GM12874 (cell line): Measurements from ENCODE around the gene ACSS2.

Source experiments
- CTCF ChIP-seq: IDR thresholded peaks from 2 replicates; pipeline ENCODE4 v1.5.1; 2011; ENCODE audit warnings: low read depth, mild to moderate bottlenecking, control low read depth, low read length, moderate library complexity; ENCODE audit not compliant: insufficient read depth

ACSS2 gene

GRCh38 chr20:34876406-34877282 lies at the start of gene ACSS2:
TSS of gene ACSS2 (plus strand) at chr20:34876612. CDS start at chr20:34876646, 34 bp downstream.
- no peak for TF ChIP-seq CTCF

- TF ChIP-seq CTCF = no peak
Observed at GRCh38 chr20:34829191-34829590, 47.2 kb upstream of the ACSS2 start.

GRCh38 chr20:34831936-34832335 lies 44.5 kb upstream of the ACSS2 start:
- TF ChIP-seq CTCF = no peak

- no peak for TF ChIP-seq CTCF
Observed at GRCh38 chr20:34834459-34834893, 41.9 kb upstream of the ACSS2 start.

- no peak for TF ChIP-seq CTCF
Observed at GRCh38 chr20:34842143-34842542, 34.3 kb upstream of the ACSS2 start.

GRCh38 chr20:34843421-34843820 lies 33.0 kb upstream of the ACSS2 start:
- no peak for TF ChIP-seq CTCF

GRCh38 chr20:34848597-34848996 lies 27.8 kb upstream of the ACSS2 start:
- no peak for TF ChIP-seq CTCF
